ENCODE measurements around the gene KRT16.
"Not testable (repeated sequence)": the region's sequence is repeated elsewhere in the genome, so short reads cannot be mapped to it uniquely, and the experiment has no call there.

KRT16 gene

DNA sequence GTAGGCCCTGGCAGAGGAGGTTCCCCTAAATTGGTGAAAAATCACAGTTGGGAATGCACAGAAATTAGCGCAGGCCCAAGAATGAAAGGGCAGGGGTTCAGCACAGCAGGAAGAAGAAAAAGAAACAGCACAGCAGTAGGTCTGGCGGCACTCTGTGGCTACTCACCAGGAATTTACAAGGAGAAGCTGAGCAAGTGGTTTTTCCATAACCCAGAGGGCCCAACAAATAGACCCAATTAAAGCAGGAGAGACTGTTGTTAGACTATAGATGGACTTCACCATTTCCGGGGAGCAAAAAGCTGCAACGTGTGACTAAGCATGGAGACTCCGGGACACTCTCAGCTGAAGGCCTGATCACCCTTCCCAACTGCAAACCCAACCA is 14.3 kb upstream of the KRT16 start:
- DNase-seq = not testable (repeated sequence)

DNA sequence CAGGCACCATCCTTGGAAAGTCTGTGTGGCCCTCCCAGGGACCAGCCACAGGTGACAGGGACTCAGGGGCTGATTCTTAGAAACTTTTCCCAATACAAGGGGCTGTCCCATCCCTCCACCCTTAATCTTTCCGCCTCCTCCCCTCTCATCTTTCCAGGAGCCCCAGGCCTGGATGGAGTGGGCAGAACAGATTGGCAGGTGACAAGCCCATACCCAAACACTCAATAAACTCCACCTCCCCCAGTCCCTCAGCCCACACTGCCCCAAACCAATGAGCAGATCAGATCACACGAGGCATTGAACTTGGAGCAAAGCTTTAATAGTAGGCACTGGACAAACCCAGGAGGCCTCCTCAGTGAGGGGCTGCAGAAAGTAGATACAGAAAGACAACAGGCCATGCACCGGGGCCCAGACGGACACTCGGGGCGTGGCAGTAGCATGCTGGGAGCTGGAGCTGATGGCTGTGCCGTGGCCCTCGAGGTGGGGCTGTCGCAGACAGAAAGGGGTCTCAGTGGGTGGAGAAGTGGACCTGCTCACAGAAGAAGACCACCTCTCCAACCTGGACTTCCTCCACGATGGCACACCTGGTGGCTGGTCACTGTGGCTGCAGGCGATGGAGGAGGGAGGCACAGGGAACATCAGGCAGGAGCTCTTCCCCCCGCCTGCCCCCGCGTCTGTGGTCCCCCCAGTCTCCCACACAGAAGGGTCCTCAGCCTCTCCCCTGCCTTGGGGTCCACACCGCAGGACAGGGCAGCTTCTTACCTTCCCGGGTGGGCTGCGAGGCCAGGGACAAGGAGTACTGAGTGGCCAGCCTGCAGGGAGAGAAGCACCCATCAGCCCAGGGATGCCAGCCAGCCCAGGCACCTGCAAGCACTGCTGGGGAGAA is 13.7 kb upstream of the KRT16 start:
- DNase-seq = not testable (repeated sequence)

GRCh38 chr17:41625602-41626001 is 13.0 kb upstream of the KRT16 start:
- DNase-seq = no peak

DNA sequence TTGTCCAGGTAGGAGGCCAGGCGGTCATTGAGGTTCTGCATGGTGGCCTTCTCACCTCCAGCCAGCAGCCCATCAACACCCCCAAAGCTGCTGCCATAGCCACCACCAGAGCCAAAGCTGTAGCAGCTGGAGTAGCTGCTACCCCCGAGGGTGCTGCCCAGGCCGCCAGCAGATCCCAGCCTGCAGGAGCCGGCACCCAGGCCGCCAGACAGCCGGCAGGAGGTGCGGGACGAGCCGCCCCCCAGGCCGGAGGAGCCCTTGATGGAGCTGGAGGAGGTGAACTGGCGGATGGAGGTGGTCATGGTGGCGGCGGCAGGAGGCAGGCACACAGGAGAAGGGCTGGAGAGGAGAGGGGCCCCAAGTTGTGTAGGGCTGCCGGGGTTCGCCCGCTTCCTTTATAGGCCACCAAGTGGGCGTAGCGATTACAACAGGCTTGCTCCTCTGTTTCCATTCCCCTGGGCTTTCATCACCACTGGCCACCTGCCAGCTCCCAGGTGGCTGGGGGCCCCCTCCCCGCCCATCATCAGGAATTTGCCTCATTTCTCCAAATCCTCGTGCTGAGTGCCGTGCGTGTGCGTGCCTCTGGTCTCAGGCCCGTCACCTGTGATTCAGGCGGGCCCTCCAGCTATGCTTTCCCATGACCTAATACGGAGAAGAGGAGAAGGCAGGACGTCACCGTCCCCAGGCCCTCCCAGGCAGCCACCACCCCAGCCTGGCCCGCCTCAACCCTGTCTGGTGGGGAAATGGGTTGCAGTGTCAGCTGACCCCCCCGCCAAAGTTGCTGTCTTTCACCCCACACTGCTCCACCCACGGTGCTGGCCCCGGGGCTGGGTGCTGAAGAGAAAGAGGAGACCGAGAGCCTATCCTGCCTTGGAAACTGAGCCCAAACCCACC is 11.9 kb upstream of the KRT16 start, which contains the start of gene KRT17:
Gene KRT17 (minus strand): TSS at position 368 of the 894 bp plus-strand sequence. CDS start 66 bp downstream, at position 302.
- DNase-seq = no peak

- not testable (repeated sequence) for DNase-seq
Observed at GRCh38 chr17:41623184-41623861, 10.8 kb upstream of the KRT16 start.

- DNase-seq = not testable (repeated sequence)
Observed at GRCh38 chr17:41622340-41623183, 10.0 kb upstream of the KRT16 start.

DNA sequence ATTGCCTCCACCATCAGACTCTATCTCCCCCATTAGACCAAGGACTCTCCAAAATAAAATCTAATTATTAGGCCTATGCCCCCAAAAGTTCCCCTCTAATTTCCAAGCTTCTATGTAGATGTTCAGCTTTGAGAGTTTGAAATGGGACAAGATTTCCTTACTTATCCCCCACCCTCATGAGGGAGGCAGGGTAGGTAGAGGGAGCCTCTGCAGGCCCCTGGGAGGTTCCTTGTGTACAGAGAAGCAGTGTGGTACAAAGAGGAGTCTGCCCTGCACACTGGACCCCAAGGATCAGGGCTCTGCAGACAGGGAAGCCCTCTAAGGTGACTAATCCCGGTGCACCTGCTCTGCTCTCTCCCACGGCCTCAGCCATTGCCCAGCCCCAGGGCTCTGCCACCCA is 9.3 kb upstream of the KRT16 start:
- DNase-seq = no peak

- DNase-seq = not testable (repeated sequence)
Observed at GRCh38 chr17:41621435-41621817, 8.9 kb upstream of the KRT16 start.

GRCh38 chr17:41620583-41621434 is 8.2 kb upstream of the KRT16 start:
- DNase-seq = no peak

DNA sequence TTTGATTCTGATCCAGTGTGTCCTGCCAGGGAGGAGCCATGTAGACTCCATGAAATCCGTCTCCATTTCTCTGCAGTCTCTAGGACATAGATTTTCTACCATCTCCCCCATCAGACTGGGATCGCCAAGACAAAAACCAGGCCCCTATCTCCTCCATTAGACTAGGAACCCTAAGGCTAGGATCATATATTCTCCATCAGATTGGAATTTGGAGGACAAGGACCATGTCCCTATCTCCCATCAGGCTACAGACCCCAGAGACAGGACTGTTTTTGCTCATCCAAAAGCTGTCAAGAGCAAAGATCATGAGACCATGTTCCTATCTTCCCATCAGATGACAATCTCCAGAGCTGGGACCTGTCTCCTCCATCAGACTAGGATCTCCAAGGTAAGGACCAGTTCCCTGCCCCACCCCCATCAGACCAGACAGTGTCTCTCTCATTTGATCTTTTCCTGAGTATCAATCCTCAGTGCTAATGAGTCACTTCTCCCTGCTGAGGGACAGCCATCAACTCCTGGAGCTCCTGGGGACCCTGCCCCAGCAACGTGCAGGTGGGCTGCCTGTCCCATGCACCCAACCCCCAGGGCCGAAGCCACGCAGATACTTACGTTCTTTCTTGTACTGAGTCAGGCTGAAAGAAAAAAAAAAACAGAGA is 7.5 kb upstream of the KRT16 start:
- DNase-seq = not testable (repeated sequence)

- DNase-seq = no peak
Observed at GRCh38 chr17:41619036-41619926, 6.7 kb upstream of the KRT16 start.

GRCh38 chr17:41618341-41619035 is 5.9 kb upstream of the KRT16 start:
- no peak for DNase-seq

DNA sequence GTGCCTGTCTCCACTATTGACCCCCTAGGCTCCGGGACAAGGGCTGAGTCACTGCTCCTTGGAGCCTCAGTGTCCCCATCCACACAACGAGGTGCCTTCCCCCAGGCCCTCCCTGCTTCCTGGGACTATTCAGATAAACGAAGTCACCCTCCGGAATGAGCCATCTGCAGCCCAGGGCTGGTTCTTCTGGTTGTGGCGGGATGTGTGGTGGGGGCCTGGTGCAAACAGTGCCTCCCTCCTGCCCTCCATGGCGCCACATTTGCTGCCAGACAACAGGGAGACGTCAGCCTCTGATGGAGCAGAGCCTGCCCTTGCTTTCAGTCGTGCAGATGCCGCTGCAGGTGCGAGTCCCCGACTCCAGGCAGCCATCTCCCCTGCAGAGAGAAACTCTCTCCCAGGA is 5.1 kb upstream of the KRT16 start:
- DNase-seq = no peak

DNA sequence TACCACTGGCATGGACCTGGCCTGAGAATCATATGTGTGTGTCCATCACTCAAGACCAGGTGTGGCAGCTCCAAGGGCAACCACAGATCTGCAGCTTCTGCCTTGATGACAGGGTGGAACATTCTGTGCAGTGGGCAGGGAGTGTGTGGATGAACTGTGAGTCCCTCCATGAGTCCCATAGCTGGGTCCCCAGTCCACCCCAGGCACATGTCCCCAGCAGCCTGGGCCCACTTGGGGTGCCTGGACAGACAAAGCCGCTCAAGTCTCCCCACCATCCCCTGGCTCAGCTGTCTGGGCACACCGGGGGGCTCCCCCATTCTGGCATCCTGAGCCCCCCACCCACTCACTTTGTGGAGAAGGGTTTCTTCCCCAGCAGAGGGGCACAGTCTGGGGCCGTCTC is 4.6 kb upstream of the KRT16 start:
- DNase-seq = no peak

DNA sequence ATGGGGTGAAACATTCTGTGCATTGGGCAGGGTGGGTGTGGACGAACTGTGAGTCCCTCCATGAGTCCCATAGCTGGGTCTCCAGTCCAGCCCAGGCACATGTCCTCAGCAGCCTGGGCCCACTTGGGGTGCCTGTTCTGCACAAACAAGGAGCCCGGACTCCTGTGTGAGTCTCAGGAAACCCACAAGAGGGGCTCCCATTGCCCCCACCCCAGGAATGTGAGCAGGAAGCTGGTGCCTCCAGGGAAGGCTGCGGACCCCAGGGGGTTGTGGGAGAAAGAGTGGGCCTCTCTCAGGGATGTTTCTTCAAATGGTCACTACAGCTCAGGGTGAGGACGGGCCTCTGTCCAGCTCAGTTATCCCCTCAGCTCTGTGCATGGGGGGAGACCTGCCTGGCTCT is 3.9 kb upstream of the KRT16 start:
- DNase-seq = not testable (repeated sequence)

DNA sequence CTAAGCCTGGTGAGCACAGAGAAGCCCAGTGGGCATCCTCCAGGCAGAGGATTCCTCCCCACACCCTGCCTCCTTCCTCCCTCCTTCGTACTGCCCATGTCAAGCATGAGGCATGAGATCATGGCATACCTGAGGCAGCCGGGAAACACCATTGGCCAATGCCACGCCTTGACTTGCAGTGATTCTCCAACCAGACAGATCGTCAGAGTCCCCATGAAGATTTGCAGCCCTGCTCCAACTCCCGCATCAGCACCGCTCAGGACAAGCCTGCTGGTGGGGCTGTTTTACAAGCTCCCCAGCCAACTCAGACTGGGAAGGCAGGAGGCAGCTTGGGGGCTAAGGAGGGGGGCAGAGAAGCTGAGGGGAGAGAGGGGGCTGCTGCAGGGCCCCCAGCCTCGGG is 2.9 kb upstream of the KRT16 start:
- DNase-seq = no peak

DNA sequence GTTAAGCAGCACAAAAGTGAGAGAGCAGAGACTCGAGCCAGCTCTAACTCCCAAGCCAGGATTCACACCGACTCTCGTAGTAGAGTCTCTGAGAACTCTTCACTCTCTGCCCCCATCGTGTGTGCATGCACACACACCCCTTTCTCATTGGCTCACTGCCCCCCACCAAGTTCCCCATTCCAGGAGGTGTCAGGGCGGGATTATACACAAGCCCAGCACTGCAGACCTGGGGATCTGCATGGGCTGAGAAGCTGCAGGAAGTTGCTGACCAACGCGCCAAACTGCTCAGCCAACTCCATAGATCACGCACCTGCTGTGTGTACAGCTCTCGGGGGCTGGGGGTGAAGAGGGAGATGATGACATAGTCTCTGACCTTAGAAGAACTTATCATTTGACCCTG is 2.2 kb upstream of the KRT16 start:
- not testable (repeated sequence) for DNase-seq

- DNase-seq = no peak
Observed at GRCh38 chr17:41614098-41614497, 1.5 kb upstream of the KRT16 start.

Data from hematopoietic multipotent progenitor cell treated with erythropoietin and hydrocortisone succinate and interleukin-3 and kit ligand, for 8 days (in vitro differentiated cells).